ENCODE data around the gene DHRS1. TPM values are rescaled to one million over a fixed set of nuclear protein-coding genes. Genes with fewer than 3 reads are reported as not detected.

Gene DHRS1
- total RNA-seq: 10 to 100 TPM; 24.9 to 50.2 TPM
- 10 to 100 TPM; 37.7 to 55.5 (median 42.6) TPM for polyA plus RNA-seq (ENCODE audit: insufficient read length in 6 of 6)
- long read RNA-seq, donor 1, transcript DHRS1-201 (9 exons, 1,480 nt): major isoform, 20 of 41 reads
- long read RNA-seq, donor 1, transcript DHRS1-205 (1 exons, 528 nt): minor isoform, 11 of 41 reads
- long read RNA-seq, donor 1, partial matches to known transcripts: 5 of 41 reads
- long read RNA-seq, donor 1, other reads (novel, unspliced or antisense): 0 of 41 reads
- long read RNA-seq, donor 2, transcript DHRS1-201 (9 exons, 1,480 nt): major isoform, 17 of 34 reads
- long read RNA-seq, donor 2, transcript DHRS1-205 (1 exons, 528 nt): minor isoform, 10 of 34 reads
- long read RNA-seq, donor 2, partial matches to known transcripts: 0 of 34 reads
- long read RNA-seq, donor 2, other reads (novel, unspliced or antisense): 0 of 34 reads
- long read RNA-seq, donor 3, transcript DHRS1-201 (9 exons, 1,480 nt): major isoform, 9 of 17 reads
- long read RNA-seq, donor 3, partial matches to known transcripts: 0 of 17 reads
- long read RNA-seq, donor 3, other reads (novel, unspliced or antisense): 6 of 17 reads
- long read RNA-seq, donor 4, transcript DHRS1-201 (9 exons, 1,480 nt): major isoform, 41 of 56 reads
- long read RNA-seq, donor 4, partial matches to known transcripts: 1 of 56 reads
- long read RNA-seq, donor 4, other reads (novel, unspliced or antisense): 13 of 56 reads
- long read RNA-seq, donor 5, transcript DHRS1-205 (1 exons, 528 nt): major isoform, 8 of 21 reads
- long read RNA-seq, donor 5, transcript DHRS1-201 (9 exons, 1,480 nt): major isoform, 8 of 21 reads
- long read RNA-seq, donor 5, partial matches to known transcripts: 0 of 21 reads
- long read RNA-seq, donor 5, other reads (novel, unspliced or antisense): 0 of 21 reads
- long read RNA-seq, donor 6, transcript DHRS1-201 (9 exons, 1,480 nt): major isoform, 11 of 33 reads
- long read RNA-seq, donor 6, partial matches to known transcripts: 0 of 33 reads
- long read RNA-seq, donor 6, other reads (novel, unspliced or antisense): 14 of 33 reads
- long read RNA-seq, donor 7, transcript DHRS1-205 (1 exons, 528 nt): major isoform, 5 of 10 reads
- long read RNA-seq, donor 7, partial matches to known transcripts: 0 of 10 reads
- long read RNA-seq, donor 7, other reads (novel, unspliced or antisense): 0 of 10 reads
- long read RNA-seq, donor 8, transcript DHRS1-201 (9 exons, 1,480 nt): major isoform, 12 of 14 reads
- long read RNA-seq, donor 8, partial matches to known transcripts: 0 of 14 reads
- long read RNA-seq, donor 8, other reads (novel, unspliced or antisense): 0 of 14 reads
- long read RNA-seq, donor 9: 0 reads
- long read RNA-seq, donor 10, transcript DHRS1-201 (9 exons, 1,480 nt): major isoform, 18 of 29 reads
- long read RNA-seq, donor 10, partial matches to known transcripts: 1 of 29 reads
- long read RNA-seq, donor 10, other reads (novel, unspliced or antisense): 6 of 29 reads
- long read RNA-seq, donor 11, transcript DHRS1-205 (1 exons, 528 nt): major isoform, 9 of 18 reads
- long read RNA-seq, donor 11, transcript DHRS1-211 (2 exons, 1,181 nt): minor isoform, 6 of 18 reads
- long read RNA-seq, donor 11, partial matches to known transcripts: 0 of 18 reads
- long read RNA-seq, donor 11, other reads (novel, unspliced or antisense): 0 of 18 reads
- long read RNA-seq, donor 12, transcript DHRS1-201 (9 exons, 1,480 nt): major isoform, 8 of 16 reads
- long read RNA-seq, donor 12, partial matches to known transcripts: 0 of 16 reads
- long read RNA-seq, donor 12, other reads (novel, unspliced or antisense): 0 of 16 reads

DNA sequence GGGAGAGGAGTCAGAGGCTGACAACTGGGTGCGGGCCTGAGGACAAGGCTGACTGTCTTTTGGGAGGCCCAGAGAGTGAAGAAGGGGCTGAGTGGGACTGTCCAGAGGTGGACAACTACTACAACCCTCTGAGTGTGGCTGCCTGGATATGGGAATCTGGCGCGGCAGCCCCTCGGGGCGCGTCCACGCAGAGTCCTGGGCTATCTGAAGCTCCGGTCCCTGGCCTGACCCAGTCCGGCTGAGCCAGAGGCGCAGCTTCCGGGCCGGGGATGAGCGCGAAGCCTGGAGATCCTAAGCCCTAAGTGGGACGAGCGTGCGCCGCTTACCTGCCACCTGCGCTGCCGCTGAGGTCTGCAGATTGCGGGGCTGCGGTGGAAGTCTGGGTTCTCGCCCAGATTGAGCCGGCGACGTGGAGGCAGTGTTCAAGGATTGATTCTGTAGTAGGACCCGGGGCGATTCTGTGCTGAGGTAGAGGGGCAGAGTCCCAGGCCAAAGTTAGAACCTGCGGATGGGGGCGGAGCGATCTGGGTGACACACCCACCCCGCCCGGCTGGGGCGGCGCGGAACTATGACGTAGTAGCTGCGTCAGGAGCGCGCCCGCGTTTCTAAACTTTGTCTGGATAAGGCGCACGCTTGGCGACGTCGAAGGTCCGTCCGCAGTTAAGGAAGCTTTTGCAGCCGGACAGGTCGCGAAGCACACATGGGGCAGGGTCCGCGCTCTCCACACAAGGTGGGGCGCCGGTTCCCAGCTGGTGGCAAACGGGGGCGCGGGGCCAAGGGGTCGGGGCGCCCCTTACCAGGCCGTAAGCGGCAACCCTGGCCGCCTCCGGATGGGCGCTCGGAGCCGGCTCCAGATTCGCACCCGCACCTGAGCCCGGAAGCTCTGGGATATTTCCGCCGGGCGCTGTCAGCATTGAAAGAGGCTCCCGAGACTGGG, at the start of gene DHRS1, which contains the start of gene NOP9:
Gene DHRS1 (minus strand): TSS at position 526 of the 937 bp plus-strand sequence. CDS start 674 bp downstream, outside the sequence.
Gene NOP9 (plus strand): TSS at position 596 of the 937 bp plus-strand sequence. CDS start 105 bp downstream, at position 701.
- peaks cover 3 to 53% of the 10 kb centered on the region in 2 donors for H3K36me3 ChIP-seq
- TF ChIP-seq, protein P1, sequence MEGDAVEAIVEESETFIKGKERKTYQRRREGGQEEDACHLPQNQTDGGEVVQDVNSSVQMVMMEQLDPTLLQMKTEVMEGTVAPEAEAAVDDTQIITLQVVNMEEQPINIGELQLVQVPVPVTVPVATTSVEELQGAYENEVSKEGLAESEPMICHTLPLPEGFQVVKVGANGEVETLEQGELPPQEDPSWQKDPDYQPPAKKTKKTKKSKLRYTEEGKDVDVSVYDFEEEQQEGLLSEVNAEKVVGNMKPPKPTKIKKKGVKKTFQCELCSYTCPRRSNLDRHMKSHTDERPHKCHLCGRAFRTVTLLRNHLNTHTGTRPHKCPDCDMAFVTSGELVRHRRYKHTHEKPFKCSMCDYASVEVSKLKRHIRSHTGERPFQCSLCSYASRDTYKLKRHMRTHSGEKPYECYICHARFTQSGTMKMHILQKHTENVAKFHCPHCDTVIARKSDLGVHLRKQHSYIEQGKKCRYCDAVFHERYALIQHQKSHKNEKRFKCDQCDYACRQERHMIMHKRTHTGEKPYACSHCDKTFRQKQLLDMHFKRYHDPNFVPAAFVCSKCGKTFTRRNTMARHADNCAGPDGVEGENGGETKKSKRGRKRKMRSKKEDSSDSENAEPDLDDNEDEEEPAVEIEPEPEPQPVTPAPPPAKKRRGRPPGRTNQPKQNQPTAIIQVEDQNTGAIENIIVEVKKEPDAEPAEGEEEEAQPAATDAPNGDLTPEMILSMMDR (IDR thresholded peaks at IDR 0.05): peak in 1 of 2 donors; percentile 12
- H3K4me3 ChIP-seq: peak within 1 kb of the TSS; percentile 82 to 91
- intact Hi-C loops (cut with DNase I): loop anchor here in 1 of 2 donors (5.0 kb wide), 1 partner anchor 57 kb away; the partner anchor contains the start of gene TINF2
- DNase-seq (peak; percentile 89 to 96 (median 94)), ATAC-seq (peak; percentile 92)
- H3K4me1 ChIP-seq: peaks cover 14 to 47% of the 10 kb centered on the region in 2 donors
- H3K27me3 ChIP-seq: no peaks in the 10 kb centered on the region
- peak within 1 kb of the TSS; percentile 73 to 82 for H3K27ac ChIP-seq
- H3K9me3 ChIP-seq: no peaks in the 10 kb centered on the region

DNA sequence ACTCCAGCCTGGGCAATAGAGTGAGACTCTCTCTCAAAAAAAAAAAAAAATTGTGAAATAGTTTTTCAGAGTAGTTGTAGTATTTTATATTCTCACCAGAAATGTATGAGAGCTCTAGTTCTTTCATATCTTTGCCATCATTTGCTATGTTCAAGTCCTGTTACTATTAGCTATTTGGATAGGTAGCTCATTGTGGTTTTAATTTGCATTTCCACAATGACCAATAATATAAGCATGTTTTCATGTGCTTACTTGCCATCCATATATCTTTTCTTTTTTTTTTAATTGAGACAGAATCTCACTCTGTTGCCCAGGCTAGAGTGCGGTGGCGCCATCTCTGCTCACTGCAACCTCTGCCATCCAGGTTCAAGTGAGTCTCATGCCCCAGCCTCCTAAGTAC, 48.6 kb upstream of the DHRS1 start:
- DNase-seq: no peak
- Histone ChIP-seq H3K27ac (no peak overlapping the region), H3K4me3 (no peak overlapping the region), H3K4me1 (peaks cover 0 to 8% of the 10 kb centered on the region in 2 donors), H3K9me3 (no peaks in the 10 kb centered on the region), H3K27me3 (no peaks in the 10 kb centered on the region), H3K36me3 (no peaks in the 10 kb centered on the region)
- TF ChIP-seq, protein P1 (IDR thresholded peaks at IDR 0.05): no peak
- ATAC-seq: no peak
- intact Hi-C loops (cut with DNase I): no loop called here

DNA sequence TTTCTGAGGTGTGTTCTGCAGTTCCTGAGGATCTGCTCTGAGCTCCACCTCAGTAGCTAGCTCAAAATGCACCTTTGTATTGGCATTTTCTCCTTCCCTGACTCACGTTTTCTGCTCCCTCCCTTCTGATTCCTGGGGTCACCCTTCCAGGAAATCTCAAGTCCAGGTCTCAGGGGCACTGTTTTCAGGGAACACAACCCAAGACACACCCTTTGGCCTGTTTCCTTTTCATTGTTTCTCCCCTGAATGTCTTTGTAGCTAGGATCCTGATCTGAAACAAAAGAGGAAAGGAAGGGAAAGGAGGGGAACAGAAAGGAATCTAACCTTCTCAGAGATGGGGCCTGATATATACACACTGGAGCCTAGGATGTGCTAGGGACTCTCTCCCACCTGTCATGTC, 47.6 kb upstream of the DHRS1 start:
- intact Hi-C loops (cut with DNase I): no loop called here

More for the DNA sequence above, 47.6 kb upstream of the DHRS1 start:
- no peaks in the 10 kb centered on the region for H3K27me3 ChIP-seq
- no peak overlapping the region for H3K4me3 ChIP-seq
- TF ChIP-seq, protein P1 (IDR thresholded peaks at IDR 0.05): no peak
- H3K9me3 ChIP-seq: no peaks in the 10 kb centered on the region
- ATAC-seq (no peak), DNase-seq (no peak)
- peaks cover 0 to 6% of the 10 kb centered on the region in 2 donors for H3K4me1 ChIP-seq
- H3K36me3 ChIP-seq: no peaks in the 10 kb centered on the region
- H3K27ac ChIP-seq: no peak overlapping the region

All from left lung (tissue), 14 donors.